A673 (cell line): Measurements from ENCODE around the gene SLC2A9.

ENCODE experiments used
- CTCF ChIP-seq: fragments of 300-800, 200-600 bp; sonication (generic); conservative IDR thresholded peaks from 2 replicates; pipeline ENCODE4 v1.5.1; 2017; ENCODE audit warnings: low read depth, mild to moderate bottlenecking, antibody characterized with exemption, low read length, moderate library complexity, mixed read lengths
- EZH2 ChIP-seq: fragments of 200-600 bp; sonication (generic); IDR thresholded peaks from 2 replicates; pipeline ENCODE4 v1.6.1; 2017; ENCODE audit warnings: borderline replicate concordance, low read depth, mild to moderate bottlenecking, mixed read lengths, antibody characterized with exemption, low read length; ENCODE audit not compliant: poor library complexity, severe bottlenecking

DNA sequence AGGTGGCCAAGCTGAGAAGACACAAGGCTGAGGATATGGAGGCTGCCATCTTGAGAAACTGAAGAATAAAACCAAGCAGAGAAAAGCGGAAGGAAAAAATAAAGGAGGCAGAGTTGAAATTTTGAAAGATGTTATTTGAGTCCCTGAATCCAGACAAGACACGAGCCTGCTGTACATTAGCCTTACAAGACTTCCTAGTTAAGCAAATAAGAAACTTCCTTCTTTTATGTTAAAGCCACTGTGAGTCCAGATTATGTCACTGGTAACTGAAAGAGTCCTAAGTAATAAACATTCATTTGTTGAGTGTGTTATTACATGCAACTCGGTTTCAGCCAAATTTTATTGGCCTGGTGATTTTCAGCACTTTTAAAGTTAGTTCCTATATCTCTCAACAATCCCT, 209.5 kb downstream of the SLC2A9 start:
- no peak for TF ChIP-seq EZH2
- TF ChIP-seq CTCF = no peak
